HG02852 (cell line): ENCODE measurements around the gene TCF3.

Experiments used
- ATAC-seq: cut with Tn5 transposase; IDR thresholded peaks from one replicate; pipeline ENCODE4 v1.9.1; 2021; ENCODE audit warnings: mild to moderate bottlenecking, moderate library complexity; ENCODE audit not compliant: unreplicated experiment

TCF3 gene

GRCh38 chr19:1567848-1568227, 84.6 kb downstream of the TCF3 start:
- ATAC-seq, result no peak

GRCh38 chr19:1567116-1567847, 85.1 kb downstream of the TCF3 start:
- no peak for ATAC-seq

GRCh38 chr19:1566392-1567115, 85.9 kb downstream of the TCF3 start:
- ATAC-seq, result no peak

GRCh38 chr19:1563251-1563650, 89.2 kb downstream of the TCF3 start:
- ATAC-seq, result no peak

- ATAC-seq, result no peak
These were observed 91.1 kb downstream of the TCF3 start for GRCh38 chr19:1561236-1561842.

GRCh38 chr19:1560286-1560882, 92.0 kb downstream of the TCF3 start:
- no peak for ATAC-seq
